NK-92 (cell line): Measurements from ENCODE around the gene ANKRD11.
"Not testable (repeated sequence)": the region's sequence is repeated elsewhere in the genome, so short reads cannot be mapped to it uniquely, and the experiment has no call there.

Experiments used
- DNase-seq: peaks from one replicate; lab custom pipeline; 2025; ENCODE audit not compliant: unreplicated experiment; lab: John Stamatoyannopoulos, UW

ANKRD11 gene

DNA sequence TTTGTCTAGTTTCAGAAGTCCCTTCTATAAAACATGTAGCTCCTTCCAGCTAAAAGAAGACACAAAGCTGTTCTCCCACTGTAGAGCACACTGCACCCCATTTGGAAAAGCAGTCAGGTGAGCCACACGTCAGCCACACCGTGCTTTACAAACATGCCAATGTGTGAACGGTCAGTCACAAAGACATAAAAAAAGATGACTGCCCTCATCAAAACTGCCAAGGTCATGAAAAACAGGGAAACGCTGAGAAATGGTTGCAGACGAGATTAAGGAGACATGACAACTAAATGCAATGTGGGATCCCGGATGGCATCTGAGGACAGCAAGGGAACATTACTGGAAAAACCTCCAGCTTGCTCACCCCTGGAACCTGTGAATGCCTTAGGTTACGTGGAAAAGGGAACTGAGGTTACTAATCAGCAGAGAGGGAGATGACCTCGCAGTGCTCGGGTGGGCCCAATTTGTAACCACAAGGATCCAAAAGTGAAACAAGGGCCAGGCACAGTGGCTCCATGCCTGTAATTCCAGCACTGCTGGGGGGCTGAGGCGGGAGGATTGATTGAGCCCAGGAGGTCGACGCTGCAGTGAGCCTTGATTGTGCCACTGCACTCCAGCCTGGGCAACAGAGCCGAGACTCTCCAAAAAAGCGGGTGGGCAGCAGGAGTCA lies 8.1 kb downstream of the ANKRD11 start:
- no peak for DNase-seq

DNA sequence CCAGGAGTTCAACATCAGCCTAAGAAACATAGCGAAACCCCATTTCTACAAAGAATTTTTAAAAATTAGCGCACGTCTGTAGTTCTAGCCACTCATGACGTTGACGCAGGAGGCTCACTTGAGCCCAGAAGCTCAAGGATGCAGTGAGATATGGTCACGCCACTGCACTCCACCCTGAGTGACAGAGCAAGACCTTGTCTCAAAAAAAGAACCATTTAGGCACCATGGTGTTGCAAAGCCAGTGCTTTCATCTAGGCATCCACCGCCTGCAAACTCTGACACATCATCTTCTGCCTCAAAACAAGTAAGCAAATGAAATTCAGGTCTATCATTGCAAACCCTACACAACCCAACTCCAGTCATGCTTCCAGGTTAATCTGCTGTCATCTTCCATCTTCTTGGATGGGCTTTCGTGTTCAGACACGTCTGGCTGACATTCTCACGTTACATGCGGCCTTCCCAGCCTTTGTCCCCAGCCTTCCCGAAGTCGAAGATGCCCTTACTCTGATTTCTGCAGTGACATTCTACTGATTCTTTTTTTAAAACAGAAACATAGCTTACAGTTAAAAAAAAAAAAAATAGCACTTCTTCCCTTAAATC lies 8.9 kb downstream of the ANKRD11 start:
- DNase-seq: no peak

DNA sequence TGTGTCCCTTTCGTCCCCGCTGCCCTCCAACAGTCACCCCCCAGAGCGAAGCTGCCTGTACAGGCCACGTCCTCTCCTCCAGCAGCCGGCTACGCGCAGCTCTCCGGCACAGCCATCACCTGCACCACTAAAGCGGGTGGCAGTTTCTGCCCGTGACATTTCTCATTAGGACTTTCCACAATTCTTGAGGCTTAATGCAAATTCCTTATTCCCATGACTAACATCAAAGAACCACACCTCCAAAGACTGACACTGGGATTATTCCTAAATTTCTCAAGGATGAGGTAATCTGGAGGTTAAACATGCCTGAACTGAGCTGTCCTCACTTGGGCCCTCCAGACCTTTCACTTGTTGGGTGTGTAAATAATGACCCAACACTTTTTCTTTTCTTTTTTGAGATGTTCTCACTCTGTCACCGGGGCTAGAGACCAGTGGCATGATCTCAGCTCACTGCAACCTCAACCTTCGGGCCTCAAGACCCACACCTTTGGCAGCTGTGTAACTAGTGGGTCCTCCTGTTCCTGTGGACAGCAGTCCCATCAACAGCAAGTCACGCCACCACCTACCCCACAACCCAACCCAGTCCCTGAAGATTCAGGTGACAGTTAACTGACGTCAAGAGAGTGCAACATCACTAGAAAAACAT lies 11.7 kb downstream of the ANKRD11 start:
- no peak for DNase-seq

- DNase-seq: no peak
Measured at GRCh38 chr16:89476811-89477261, 13.5 kb downstream of the ANKRD11 start.

DNA sequence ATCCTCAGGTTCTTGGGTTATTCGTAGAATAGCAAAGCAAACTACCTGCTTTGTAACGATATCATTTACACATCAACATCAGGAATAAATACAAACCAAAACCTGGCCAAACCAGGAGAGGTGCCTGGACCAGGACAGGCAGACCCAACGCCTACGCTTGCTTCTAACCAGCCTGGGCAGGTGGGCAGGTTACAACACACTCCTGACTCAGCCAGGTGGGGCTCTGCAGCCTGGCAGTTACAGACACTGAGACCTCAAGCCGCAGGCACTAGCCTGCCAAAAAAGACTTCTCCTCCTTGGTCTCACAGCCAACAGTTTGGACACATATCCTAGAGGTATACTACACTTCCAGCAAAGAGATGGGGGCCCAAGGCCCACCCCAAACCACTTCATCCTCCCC lies 14.0 kb downstream of the ANKRD11 start:
- no peak for DNase-seq

DNA sequence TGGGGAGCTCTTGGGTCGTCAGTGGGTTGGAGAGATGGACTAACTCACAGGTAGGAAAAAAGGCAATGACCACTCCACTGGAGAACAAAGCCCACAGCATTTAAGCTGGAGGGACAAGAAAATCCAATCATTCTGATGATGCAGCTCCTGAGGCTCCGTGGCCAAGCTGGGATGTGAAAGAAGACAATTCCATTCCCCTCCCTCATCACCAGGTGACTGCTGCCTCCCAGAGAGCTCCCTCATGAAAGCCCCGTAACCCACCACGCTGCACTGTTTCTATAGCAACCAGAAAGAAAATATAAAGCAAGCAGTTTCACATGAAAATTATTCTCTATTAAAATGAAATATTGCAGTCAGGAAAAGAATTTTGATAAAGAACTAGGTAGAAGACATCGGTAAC lies 15.2 kb downstream of the ANKRD11 start:
- DNase-seq: no peak

- DNase-seq: no peak
Measured at GRCh38 chr16:89473791-89474414, 16.5 kb downstream of the ANKRD11 start.

GRCh38 chr16:89473136-89473712 lies 17.1 kb downstream of the ANKRD11 start:
- DNase-seq: no peak

- no peak for DNase-seq
Measured at GRCh38 chr16:89472711-89473075, 17.7 kb downstream of the ANKRD11 start.

- DNase-seq: no peak
Measured at GRCh38 chr16:89467382-89467781, 23.0 kb downstream of the ANKRD11 start.

DNA sequence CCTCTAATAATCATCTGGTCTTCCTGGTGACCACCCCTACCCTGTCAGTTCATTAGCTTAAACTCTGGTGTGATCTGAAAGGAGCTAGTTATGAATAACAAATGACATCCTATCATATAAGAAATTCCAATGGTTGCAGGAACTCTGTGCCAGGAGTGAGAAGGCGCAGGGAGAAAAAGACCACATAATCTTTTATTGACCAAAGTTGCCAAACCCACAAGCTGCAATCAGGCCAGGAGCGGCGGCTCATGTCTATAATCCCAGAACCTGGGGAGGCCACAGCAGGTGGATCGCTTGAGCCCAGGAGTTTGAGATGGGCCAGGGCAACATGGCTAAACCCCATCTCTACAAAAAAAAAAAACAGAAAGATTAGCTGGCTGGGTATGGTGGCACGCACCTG lies 23.4 kb downstream of the ANKRD11 start:
- DNase-seq: no peak

GRCh38 chr16:89463312-89463711 lies 27.0 kb downstream of the ANKRD11 start:
- DNase-seq: not testable (repeated sequence)

- not testable (repeated sequence) for DNase-seq
Measured at GRCh38 chr16:89462639-89463038, 27.7 kb downstream of the ANKRD11 start.

- not testable (repeated sequence) for DNase-seq
Measured at GRCh38 chr16:89461890-89462289, 28.5 kb downstream of the ANKRD11 start.

DNA sequence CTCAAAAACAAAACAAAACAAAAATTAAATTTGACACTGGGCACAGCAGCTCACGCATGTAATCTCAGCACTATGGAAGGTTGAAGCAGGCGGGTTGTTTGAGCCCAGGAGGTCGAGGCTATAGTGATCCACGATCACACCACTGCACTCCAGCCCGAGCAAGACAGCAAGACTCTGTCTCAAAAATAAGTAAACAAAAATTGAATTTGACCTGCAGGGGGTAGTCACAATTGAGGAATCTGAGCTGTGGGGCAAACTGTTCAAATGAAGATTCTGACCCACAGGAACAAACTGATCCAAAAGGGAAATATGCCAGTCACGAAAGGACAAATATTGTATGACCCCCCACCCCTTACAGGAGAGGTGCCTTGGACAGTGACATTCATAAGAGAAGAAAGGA lies 29.8 kb downstream of the ANKRD11 start:
- DNase-seq: no peak

DNA sequence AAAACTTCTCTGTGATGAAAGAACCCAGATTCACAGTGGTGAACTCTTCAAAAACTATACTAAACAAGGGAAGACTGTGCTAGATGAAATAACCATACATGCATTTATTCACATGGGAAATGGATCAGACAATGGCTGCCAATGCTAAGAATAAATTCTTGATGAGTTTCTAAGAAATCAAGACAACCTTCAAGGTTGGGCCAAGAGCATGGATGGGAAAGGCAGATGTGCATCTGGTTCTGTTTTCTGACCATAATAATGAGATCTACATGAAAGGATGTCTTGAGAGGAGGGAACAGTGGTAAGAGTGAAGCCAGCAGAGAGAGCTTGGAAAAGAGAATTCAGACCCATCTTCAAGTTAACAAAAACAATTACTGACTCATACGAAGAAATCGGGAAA lies 31.4 kb downstream of the ANKRD11 start:
- DNase-seq: no peak

GRCh38 chr16:89458551-89458950 lies 31.8 kb downstream of the ANKRD11 start:
- DNase-seq: no peak

DNA sequence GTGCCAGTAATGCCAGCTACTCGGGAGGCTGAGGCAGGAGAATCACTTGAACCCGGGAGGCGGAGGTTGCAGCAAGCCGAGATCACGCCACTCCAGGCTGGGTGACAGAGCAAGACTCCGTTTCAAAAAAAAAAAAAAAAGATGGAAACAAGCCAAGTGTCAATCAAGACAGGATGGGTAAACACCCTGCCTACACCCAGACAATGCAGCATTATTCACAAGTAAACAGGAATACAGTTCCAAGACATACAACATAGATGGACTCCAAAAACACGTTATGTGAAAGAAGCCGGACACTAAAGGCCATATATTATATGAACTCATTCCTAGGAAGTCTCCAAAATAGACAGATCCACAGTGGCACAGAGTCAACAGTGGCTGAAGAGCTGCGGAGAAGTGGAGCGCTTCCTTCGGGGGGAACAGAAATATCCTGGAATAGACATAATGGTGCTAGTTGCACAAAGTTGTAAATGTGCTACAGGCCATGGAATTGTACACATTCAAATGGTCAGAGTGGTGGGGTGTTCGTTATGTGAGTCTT lies 33.9 kb downstream of the ANKRD11 start:
- DNase-seq: no peak

- DNase-seq: no peak
Measured at GRCh38 chr16:89455692-89456091, 34.7 kb downstream of the ANKRD11 start.

GRCh38 chr16:89455178-89455577 lies 35.2 kb downstream of the ANKRD11 start:
- DNase-seq: no peak

GRCh38 chr16:89454378-89455125 lies 35.8 kb downstream of the ANKRD11 start:
- DNase-seq: not testable (repeated sequence)
